GM12801 (cell line): Measurements from ENCODE around the gene CSRP1.

ENCODE experiments used
- CTCF ChIP-seq: IDR thresholded peaks from one replicate; pipeline ENCODE4 v1.5.1; 2011; ENCODE audit warnings: control low read depth; ENCODE audit not compliant: insufficient read length; ENCODE audit errors: extremely low read depth

The CSRP1 gene

GRCh38 chr1:201466492-201466891 is 40.4 kb downstream of the CSRP1 start:
- TF ChIP-seq CTCF, result no peak

GRCh38 chr1:201465698-201466290 is 41.1 kb downstream of the CSRP1 start:
- no peak for TF ChIP-seq CTCF

- no peak for TF ChIP-seq CTCF
Measured at GRCh38 chr1:201463071-201463552, 43.8 kb downstream of the CSRP1 start.

GRCh38 chr1:201461645-201462441 is 45.1 kb downstream of the CSRP1 start:
- TF ChIP-seq CTCF, result no peak

- TF ChIP-seq CTCF, result no peak
Measured at GRCh38 chr1:201460814-201461644, 45.9 kb downstream of the CSRP1 start.

GRCh38 chr1:201459775-201460174 is 47.1 kb downstream of the CSRP1 start:
- TF ChIP-seq CTCF, result no peak

- no peak for TF ChIP-seq CTCF
Measured at GRCh38 chr1:201459052-201459451, 47.9 kb downstream of the CSRP1 start.
